ENCODE data around the gene TM2D1.

DNA sequence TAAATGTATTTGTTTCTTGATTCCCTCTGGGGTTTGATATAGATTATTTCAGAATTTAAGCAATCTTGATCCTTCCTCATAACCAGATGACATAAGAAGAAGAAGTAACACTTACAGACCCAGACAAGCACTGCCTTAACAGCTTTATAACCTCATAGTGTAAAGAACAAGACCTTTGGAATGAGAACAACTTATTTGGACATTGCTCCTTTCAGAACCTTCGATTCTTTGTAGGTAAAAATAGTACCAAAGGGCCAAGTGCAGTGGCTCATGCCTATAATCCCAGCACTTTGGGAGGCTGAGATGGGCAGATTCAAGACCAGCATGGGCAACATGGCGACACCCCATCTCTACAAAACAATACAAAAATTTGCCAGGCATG is 15.0 kb downstream of the TM2D1 start:
- TF ChIP-seq, protein P1, sequence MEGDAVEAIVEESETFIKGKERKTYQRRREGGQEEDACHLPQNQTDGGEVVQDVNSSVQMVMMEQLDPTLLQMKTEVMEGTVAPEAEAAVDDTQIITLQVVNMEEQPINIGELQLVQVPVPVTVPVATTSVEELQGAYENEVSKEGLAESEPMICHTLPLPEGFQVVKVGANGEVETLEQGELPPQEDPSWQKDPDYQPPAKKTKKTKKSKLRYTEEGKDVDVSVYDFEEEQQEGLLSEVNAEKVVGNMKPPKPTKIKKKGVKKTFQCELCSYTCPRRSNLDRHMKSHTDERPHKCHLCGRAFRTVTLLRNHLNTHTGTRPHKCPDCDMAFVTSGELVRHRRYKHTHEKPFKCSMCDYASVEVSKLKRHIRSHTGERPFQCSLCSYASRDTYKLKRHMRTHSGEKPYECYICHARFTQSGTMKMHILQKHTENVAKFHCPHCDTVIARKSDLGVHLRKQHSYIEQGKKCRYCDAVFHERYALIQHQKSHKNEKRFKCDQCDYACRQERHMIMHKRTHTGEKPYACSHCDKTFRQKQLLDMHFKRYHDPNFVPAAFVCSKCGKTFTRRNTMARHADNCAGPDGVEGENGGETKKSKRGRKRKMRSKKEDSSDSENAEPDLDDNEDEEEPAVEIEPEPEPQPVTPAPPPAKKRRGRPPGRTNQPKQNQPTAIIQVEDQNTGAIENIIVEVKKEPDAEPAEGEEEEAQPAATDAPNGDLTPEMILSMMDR (IDR thresholded peaks at IDR 0.05; ENCODE audit: low read depth, low read length, poor library complexity, severe bottlenecking): no peak
- no peak for TF ChIP-seq EZH2phosphoT487 (IDR thresholded peaks at IDR 0.05; ENCODE audit: borderline replicate concordance, low read length)
